Nephron (organoid): Measurements from ENCODE around the gene AMH.

Experiments
- H3K27ac Mint-ChIP-seq, 3 experiments: 2 replicates each; pipeline ENCODE4 v1.8.0; 2020; ENCODE audit warnings: mixed read lengths in 3 of 3, mild to moderate bottlenecking in 2 of 3, moderate library complexity in 1 of 3
- H3K27me3 Mint-ChIP-seq: 2 replicates; pipeline ENCODE4 v1.8.0; 2021; ENCODE audit warnings: low read depth, mild to moderate bottlenecking, moderate library complexity, mixed read lengths
- H3K36me3 Mint-ChIP-seq: 2 replicates; pipeline ENCODE4 v1.8.0; 2020; ENCODE audit warnings: low read depth, mixed read lengths
- H3K4me1 Mint-ChIP-seq: 2 replicates; pipeline ENCODE4 v1.8.0; 2020; ENCODE audit warnings: mixed read lengths
- H3K4me3 Mint-ChIP-seq, 3 experiments: 2 replicates each; pipeline ENCODE4 v1.8.0; 2020; ENCODE audit warnings: mild to moderate bottlenecking in 3 of 3, mixed read lengths in 3 of 3, moderate library complexity in 2 of 3
- H3K9me3 Mint-ChIP-seq: 2 replicates; pipeline ENCODE4 v1.8.0; 2020; ENCODE audit warnings: mixed read lengths
- TF ChIP-seq, protein P1 (sequence below), 3 experiments: fragments of 200-600 bp; sonication (generic); IDR thresholded peaks; one replicate each; pipeline ENCODE4 v1.5.0; 2021; ENCODE audit warnings: antibody characterized with exemption in 3 of 3; ENCODE audit not compliant: unreplicated experiment in 3 of 3

The AMH gene

DNA sequence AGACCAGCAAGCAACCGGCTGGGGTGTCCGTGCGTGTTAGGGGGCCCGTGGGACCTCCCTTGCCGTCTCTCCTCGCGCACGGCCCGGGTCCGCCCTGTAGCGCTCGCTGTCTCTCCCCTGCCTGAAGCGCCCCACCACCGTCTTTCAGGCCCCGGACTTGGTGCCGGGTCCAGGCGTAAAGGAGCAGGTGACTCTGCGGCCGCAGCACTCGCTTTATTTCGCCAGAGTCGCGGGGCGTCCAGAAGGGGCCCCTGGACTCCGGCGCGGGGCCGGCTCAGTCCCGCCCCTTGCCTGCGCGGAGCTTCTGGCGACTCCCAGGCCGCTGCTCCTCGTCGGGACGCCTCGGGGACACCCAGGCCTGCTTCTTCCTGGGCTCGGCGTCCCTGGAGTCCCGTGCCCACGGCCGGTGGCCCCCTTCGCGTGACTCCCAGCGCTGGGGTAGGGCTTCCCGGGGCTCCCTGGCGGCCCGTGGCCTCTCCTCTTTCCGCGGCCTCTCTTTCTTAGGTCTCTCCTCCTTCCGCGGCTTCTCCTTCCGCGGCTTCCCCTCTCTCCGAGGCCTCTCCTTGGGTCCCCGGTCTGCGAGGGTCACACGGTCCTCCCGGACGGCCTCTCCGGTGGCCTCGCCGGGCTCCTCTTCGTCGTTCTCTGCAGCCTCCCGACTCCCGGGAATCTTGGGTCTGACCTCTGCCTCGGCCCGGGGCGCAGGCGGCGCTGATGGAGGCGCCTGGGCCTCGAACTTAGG, 3.1 kb downstream of the AMH start:
- H3K4me3 Mint-ChIP-seq: no peak overlapping the region
- H3K36me3 Mint-ChIP-seq: no peaks in the 10 kb centered on the region
- H3K9me3 Mint-ChIP-seq: no peaks in the 10 kb centered on the region
- H3K27me3 Mint-ChIP-seq: peaks cover 11% of the 10 kb centered on the region
- TF ChIP-seq, protein P1, sequence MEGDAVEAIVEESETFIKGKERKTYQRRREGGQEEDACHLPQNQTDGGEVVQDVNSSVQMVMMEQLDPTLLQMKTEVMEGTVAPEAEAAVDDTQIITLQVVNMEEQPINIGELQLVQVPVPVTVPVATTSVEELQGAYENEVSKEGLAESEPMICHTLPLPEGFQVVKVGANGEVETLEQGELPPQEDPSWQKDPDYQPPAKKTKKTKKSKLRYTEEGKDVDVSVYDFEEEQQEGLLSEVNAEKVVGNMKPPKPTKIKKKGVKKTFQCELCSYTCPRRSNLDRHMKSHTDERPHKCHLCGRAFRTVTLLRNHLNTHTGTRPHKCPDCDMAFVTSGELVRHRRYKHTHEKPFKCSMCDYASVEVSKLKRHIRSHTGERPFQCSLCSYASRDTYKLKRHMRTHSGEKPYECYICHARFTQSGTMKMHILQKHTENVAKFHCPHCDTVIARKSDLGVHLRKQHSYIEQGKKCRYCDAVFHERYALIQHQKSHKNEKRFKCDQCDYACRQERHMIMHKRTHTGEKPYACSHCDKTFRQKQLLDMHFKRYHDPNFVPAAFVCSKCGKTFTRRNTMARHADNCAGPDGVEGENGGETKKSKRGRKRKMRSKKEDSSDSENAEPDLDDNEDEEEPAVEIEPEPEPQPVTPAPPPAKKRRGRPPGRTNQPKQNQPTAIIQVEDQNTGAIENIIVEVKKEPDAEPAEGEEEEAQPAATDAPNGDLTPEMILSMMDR (IDR thresholded peaks at IDR 0.05; ENCODE audit: unreplicated experiment in 3 of 3): no peak
- peaks cover 5% of the 10 kb centered on the region for H3K4me1 Mint-ChIP-seq
- H3K27ac Mint-ChIP-seq: no peak overlapping the region

DNA sequence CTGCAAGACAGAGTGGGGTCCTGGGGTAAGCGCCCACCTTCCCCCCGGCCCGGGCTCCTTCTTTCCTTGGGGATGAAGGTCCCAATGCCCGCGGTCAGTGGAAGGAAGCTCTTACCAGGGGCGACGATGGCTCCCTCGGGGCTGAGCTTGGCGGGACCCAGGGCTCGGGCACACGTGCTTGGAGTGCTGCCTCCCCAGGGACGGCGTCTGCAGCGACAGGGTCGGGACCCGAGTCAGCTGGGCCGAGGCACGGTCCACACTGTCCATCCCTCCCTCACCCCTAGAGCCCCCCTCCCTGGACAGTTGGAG, 3.6 kb downstream of the AMH start:
- no peak overlapping the region for H3K4me3 Mint-ChIP-seq
- H3K27me3 Mint-ChIP-seq: peaks cover 11% of the 10 kb centered on the region
- H3K9me3 Mint-ChIP-seq: no peaks in the 10 kb centered on the region
- H3K36me3 Mint-ChIP-seq: no peaks in the 10 kb centered on the region
- H3K4me1 Mint-ChIP-seq: peaks cover 5% of the 10 kb centered on the region
- no peak overlapping the region for H3K27ac Mint-ChIP-seq
- TF ChIP-seq, protein P1 (IDR thresholded peaks at IDR 0.05; ENCODE audit: unreplicated experiment in 3 of 3): no peak

DNA sequence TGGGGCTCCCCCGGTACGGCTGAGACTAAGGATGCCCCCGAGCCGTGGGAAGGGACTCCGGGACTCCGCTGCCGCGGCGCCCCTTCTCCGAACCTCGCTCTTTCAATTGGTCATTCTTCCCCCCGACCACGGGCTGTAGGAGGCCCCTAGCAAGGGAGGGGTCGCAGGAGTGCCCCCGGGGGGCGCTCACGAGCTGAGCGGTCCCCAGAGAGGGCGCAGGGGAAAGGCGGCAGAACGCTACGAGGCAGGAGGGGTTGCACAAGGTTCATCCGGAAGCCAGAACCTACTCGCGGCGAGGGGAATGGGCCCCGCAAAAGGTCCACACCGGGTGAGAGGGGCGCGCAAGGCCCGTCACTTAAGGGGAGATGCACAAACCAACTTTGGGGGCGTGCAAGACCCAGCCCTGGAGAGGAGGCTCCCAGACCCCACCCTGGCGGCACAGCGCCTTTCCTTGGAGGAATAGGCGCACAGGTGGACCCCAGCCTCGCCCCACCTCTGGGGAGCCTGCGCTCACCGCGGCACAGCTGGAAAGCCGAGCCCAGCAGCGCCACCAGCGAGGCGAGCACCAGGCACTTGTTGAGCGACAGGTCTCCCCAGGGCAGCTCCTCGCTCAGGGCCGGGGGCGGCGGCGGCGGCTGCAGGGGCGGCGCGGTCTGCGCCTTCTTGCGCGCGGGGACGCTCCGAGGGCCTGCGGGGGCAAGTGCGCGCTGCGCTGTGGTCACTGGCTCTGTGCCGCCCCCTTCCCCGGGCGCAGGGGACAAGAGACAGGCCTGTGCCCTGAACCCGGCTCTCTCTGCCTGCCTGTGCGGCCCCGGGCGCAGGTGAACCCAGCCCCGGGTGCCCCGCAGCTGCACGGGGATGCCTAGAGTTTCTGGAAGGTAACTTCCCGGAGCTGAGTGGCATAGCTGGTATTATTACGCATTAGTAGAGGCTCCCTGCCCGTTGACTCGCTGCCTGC, 4.3 kb downstream of the AMH start:
- Mint-ChIP-seq H3K9me3 (no peaks in the 10 kb centered on the region), H3K4me3 (peak overlapping the region; percentile 74 to 79 (median 79)), H3K27ac (peak overlapping the region in 2 of 3 experiments; percentile 42 to 45), H3K4me1 (peaks cover 5% of the 10 kb centered on the region), H3K27me3 (peaks cover 11% of the 10 kb centered on the region), H3K36me3 (no peaks in the 10 kb centered on the region)
- TF ChIP-seq, protein P1 (IDR thresholded peaks at IDR 0.05; ENCODE audit: unreplicated experiment in 3 of 3): no peak

DNA sequence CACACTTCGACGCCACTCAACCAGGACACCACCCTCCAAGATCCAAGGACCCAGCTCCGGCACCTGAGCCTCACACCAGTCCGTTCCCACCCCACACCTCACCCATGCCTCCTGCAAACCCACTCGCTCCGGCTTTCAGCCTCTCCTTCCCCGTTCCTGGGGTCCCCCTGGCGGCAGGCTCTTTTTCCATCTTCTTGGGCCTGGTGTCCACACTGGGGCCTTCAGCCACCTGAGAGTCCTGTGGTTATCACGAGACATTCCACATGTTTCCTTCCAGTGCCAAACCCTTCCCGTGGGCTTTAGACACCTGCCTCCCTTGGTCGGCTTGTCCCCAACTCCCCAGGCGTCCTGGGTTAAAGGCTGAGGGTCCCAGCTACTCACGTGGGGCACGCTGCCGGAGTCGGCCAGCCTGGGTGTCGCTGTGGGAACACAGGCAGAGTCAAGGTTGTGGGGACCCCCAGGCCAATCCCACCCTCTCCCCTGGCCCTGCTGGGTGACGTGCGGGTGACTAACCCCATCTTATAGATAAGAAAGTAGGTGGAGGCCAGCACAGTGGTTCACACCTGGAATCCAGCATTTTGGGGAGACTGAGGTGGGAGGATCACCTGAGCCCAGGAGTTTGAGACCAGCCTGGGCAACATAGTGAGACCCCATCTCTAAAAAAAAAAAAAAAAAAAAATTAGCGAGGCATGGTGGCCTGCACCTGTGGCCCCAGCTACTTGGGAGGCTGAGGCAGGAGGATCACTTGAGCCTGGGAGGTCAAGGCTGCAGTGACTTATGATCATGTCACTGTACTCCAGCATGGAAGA, 5.1 kb downstream of the AMH start:
- Mint-ChIP-seq H3K36me3 (no peaks in the 10 kb centered on the region), H3K4me3 (peak overlapping the region; percentile 74 to 79 (median 79)), H3K9me3 (no peaks in the 10 kb centered on the region), H3K27ac (peak overlapping the region in 2 of 3 experiments; percentile 42 to 45), H3K27me3 (peaks cover 11% of the 10 kb centered on the region), H3K4me1 (peaks cover 5% of the 10 kb centered on the region)
- TF ChIP-seq, protein P1 (IDR thresholded peaks at IDR 0.05; ENCODE audit: unreplicated experiment in 3 of 3): peak; percentile 54 to 56 (median 55)

DNA sequence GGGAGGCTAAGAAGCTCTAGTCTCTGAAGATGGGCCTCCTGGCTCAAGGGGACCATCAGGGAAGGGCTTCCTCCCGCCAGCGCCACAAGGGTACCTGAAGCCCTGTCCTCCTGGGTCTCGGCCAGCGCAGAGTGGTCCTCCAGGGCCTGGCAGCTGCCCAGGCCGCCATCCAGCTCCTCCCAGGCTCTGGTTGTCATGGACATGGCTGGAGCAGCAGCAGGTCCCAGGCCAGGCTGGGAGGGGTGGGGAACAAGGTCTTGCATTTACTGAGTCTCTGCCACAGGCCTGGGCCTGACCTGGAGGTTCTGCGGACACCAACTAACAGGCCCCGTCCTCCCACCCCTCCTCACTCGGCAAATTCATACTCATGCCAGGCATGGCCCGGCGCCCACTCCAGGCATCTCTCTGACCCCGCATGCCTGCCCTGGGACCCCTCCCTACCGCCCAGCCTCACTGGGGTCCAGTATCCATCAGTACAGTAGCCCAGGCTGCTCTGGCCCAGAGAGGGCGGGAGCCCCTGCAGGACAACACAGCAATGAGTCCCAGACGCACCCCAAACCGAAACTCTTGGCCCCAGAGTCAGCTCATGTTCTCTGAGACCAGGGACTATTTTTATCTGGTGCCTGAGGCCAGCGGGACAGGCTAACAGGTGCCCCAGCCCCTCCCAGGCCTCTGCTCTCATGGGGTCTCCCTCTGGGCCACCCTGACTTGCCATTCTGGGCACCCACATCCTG, 6.2 kb downstream of the AMH start:
- TF ChIP-seq, protein P1 (IDR thresholded peaks at IDR 0.05; ENCODE audit: unreplicated experiment in 3 of 3): no peak
- Mint-ChIP-seq H3K27me3 (peaks cover 11% of the 10 kb centered on the region), H3K9me3 (no peaks in the 10 kb centered on the region), H3K4me1 (peaks cover 5% of the 10 kb centered on the region), H3K4me3 (peak overlapping the region in 2 of 3 experiments; percentile 16 to 83), H3K27ac (no peak overlapping the region), H3K36me3 (no peaks in the 10 kb centered on the region)
